GM12872 (cell line): Measurements from ENCODE around the gene PITHD1.

Experiments
- CTCF ChIP-seq: IDR thresholded peaks from 3 replicates; pipeline ENCODE4 v1.5.1; 2011; ENCODE audit warnings: low read depth, mild to moderate bottlenecking, low read length, moderate library complexity; ENCODE audit not compliant: insufficient read depth

PITHD1 gene

DNA sequence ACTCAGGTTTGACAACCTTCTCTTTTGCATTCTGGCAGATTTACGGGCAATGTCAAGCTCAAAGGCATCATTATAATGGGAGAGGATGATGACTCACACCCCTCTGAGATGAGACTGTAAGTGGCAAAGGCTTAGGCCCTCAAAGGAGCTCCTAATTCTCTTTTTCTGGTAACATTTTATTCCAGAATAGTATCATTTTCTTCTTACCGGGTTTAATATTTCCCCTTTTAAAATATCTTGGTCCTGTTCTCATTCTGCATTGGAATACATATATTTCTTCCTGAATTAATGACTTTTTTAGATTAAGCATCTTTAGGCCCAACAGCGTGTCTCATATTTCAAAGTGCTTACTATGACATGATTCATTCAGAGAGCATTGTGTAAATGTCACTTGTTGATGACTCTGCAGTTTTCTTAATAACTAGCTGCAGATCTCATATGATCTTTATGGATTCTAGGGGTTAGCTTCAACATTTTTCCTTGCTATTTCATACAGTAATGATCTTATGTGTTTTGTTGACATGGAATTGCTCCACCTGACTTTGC is 1.7 kb downstream of the PITHD1 start:
- no peak for TF ChIP-seq CTCF

DNA sequence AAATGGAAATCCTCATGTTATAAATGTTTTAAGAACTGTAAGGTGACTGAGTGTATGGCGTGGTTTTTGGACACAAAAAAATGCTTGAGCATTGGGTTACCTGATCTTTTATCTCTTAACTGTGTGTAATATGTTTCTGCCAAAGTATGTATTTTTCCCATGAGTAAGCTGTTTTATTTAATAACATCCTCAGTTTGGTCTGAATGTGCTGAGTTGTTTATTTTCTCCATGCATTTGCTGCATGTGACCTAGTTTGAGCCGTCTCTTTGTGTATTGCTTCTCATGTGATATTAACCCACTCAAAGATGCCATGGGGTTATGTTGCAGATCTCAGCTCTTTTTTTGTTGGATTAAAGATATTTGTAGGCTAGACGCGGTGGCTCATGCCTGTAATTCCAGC is 6.6 kb downstream of the PITHD1 start:
- TF ChIP-seq CTCF: no peak

DNA sequence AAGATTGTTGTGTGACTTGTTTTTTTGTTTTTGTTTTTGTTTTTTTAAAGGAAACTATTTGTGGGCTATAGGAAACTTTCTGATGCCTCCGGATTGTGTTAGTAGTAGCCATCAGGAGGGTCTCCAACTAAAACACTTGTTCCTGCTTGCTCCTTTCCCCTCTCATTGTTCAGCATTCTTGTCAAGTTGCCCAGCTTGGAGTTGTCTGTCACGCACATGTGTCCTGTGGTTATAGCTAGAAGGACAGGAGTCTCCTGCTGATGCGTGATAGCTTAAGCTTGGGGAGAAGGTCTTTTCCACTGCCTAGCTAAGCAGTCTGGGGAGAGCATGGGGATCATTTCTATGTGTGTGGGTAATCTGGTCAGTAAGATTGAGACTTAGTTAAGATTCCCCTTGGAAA is 9.5 kb downstream of the PITHD1 start:
- TF ChIP-seq CTCF: no peak

- no peak for TF ChIP-seq CTCF
Observed at GRCh38 chr1:23788695-23789094, 10.5 kb downstream of the PITHD1 start.

DNA sequence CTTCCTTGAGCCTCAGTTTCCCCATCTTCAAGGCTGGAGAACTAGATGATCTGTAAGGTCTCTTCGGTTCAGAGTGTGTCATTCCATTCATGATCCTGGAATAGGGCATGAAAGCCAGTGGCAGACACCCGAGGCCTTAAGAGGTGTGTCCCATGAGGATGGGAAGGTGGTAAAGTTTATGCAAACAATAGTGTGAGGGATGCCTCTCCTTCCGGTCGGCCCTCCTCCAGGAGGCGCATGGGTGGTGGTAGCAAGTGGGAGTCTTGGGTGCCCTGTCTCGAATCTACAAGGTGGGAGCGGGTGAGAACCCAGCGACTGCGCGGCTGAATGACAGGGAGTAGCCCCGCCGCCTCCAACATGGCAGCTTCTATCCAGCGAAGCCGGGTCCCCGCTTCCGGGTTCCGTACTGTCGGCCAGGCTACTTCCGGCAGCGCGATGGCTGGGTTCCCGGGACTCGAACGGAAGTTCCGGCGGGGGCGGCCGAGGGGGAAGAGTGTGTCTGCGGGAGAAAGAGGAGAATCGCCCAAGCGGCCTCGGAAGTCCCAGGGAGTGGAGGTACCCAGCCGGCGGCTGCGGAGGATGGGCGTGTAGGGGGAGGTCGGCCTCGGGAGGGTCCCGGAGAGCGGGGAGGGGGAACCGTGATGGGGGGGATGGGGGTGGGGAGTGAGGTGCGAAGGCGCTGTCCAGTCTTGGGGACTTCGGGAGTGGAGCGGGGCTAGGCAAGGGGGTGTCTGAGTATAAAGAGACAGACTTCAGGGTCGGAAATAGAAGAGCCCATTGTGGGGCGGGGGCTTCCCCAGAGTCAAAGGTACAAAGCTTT is 12.7 kb downstream of the PITHD1 start, which contains the start of gene LYPLA2:
Gene LYPLA2 (plus strand): TSS at position 450 of the 820 bp plus-strand sequence. CDS start 1,538 bp downstream, outside the sequence.
- no peak for TF ChIP-seq CTCF

- TF ChIP-seq CTCF: no peak
Observed at GRCh38 chr1:23791516-23792047, 13.4 kb downstream of the PITHD1 start.

GRCh38 chr1:23792151-23792945 is 14.1 kb downstream of the PITHD1 start:
- TF ChIP-seq CTCF: no peak
